Stimulated activated CD4-positive, alpha-beta T cell treated with anti-CD3 and anti-CD28 coated beads, Interleukin-12 subunit alpha, Interleukin-12 subunit beta, amount 100 ng/mL, for 24 hours (primary cell): ENCODE measurements around the gene RPS4Y1.
"Not testable (repeated sequence)": the region's sequence is repeated elsewhere in the genome, so short reads cannot be mapped to it uniquely, and the experiment has no call there.

Experiments
- DNase-seq, 2 experiments: peaks; one replicate each; pipeline ENCODE4 v3.0.0-alpha.2; 2020; ENCODE audit warnings: low read depth in 2 of 2

The RPS4Y1 gene

DNA sequence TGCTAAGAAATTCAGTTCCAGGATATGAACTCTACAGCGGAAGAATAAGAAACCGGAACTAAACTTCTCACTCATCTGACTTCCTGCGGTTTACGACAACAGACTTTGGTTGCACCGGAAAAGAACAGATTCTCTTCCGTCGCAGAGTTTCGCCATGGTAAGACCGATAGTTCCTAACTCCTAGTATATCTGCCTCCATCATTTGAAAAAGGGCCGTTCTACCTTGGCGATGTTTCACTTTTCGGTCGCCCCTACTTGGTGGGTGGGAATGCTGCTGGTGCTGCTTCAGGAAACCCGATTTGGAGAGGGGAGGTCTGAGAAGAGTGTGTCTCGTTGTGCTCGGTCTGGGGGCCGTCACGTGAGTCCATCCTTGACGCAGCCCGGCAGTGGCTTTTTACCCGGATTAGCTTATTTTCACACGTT, at the start of gene RPS4Y1:
TSS of gene RPS4Y1 (plus strand) at position 132 of the 423 bp plus-strand sequence. CDS start at position 155, 23 bp downstream.
- peak; percentile 8 to 12 for DNase-seq

DNA sequence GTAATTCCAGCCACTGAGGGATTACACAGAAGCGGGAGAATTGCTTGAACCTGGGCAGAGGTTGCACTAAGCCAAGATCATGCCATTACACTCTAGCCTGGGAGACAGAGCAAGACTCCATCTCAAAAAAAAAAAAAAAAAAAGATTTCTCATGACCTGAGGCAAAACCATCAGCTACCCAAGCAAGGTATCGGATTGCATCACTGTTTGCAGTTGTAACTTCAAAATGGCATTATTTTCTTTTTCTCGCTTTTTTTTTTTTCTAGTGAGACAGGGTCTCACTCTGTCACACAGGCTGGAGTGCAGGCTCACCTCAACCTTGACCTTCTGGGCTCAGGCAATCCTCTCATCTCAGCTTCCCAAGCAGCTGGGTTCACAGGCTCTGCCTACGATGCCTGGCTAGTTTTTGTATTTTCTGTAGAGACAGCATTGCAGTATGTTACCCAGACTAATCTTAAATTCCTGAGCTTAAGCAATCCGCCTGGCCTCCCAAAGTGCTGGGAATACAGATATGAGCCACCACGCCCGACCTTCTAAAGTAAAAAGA, 44.4 kb upstream of the RPS4Y1 start:
- no peak for DNase-seq

DNA sequence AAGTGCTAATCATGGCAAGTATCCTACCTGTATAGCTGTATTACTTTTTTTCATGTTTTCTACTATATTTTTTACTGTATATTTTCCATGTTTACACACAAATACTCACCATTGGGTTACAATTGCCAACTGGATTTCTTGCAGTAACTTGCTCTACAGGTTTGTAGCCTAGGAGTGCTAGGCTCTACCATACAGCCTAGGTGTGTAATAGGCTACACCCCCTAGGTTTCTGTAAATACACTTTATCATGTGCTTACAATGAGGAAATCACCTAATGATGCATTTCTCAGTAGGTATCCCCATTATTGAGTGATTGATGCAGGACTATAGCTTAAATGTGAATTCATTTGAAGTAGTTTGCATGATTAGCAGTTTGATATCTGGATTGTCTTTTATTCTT, 43.4 kb upstream of the RPS4Y1 start:
- no peak for DNase-seq

DNA sequence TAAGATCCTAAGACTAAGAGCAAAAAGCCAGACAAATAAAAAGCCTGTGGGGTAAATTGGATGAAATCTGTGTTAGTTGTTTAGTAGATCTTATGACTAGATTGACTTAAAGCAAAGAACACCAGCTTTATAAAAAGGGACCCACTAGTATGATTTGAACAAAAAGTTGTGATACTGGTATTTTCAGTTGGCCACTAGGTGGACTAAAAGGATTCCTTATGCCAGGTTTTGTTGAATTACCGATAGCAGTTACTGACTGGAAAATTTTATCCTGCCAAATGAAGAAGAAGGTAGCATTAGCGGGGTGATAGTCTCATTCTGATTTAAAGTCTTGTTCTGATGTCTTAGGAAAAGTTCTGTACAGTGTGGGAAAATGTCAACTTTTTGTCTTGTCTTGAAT, 41.2 kb upstream of the RPS4Y1 start:
- DNase-seq = no peak

DNA sequence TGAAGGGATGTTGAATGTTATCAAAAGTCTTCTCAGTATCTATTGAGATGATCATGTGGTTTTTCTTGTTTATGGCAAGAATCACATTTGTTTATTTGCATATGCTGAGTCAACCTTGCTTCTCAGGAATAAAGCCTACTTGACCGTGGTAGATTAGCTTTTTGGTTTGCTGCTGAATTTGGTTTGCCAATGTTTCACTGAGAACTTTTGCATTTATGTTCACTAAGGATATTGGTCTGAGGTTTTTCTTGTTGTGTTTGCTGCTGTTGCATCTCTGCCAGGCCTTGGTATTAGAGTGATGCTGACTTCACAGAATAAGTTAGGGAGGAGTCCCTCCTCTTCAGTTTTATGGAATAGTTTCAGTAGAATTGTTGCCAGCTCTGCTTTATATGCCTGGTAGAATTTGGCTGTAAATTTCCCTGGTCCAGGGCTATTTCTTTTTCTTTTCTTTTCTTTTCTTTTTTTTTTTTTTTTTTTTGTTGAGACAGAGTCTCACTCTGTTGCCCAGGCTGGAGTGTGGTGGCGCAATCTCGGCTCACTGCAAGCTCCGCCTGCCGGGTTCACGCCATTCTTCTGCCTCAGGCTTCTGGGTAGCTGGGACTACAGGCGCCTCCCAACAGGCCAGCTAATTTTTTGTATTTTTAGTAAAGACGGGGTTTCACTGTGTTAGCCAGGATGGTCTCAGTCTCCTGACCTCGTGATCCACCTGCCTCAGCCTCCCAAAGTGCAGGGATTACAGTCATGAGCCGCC, 24.1 kb upstream of the RPS4Y1 start:
- DNase-seq = not testable (repeated sequence)

DNA sequence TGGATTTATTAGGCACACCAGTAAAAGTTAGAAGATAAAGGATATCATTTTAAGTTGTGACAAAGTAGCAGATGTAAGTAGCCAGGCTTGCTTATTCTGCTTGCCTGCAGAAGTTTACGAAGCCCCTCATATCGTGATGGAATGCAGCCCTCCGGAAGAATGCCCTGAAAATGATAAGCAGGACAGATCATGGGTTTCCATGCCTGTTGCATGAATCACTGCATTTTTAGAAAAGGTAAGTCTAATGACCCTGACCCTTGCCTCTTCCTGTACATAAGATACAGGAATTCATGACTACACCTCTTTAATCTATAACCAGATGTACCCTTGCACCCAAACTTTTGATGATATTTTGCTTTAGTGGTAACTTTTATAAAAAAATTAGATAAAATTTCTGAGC, 16.9 kb upstream of the RPS4Y1 start:
- DNase-seq = no peak

DNA sequence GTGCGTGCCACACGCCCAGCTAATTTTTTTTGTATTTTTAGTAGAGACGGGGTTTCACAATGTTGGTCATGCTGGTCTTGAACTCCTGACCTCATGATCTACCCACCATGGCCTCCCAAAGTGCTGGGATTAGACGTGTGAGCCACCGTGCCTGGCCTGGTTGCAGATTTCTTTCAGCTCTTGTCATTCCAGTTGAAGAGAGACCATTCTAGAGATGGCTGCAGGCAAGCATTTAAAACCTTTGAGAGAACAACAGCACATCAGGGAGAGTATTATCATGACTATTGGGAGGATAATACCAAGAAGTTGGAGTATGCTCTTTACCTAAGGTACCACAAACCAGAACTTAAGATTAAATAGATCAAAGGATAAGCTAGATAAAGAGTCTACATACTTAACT, 12.9 kb upstream of the RPS4Y1 start:
- no peak for DNase-seq

DNA sequence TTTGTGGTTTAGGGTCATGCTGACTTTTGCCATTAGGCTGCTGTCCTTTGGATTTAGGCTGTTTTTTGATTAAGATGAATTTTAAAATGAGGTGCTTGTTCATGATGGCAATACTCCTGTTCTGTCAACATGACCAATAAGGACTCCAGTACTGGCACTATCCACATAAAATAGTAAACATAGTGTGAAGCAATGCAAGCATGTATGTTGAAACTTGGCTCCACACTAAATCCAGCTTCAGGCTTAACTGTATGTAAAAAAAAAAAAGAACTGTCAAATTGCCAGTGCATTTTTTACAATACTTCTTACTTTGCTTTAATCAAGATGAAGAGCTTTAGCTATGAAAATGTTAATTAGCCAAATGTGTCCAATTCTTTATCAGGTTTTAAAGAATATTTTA, 6.2 kb upstream of the RPS4Y1 start:
- DNase-seq = no peak

DNA sequence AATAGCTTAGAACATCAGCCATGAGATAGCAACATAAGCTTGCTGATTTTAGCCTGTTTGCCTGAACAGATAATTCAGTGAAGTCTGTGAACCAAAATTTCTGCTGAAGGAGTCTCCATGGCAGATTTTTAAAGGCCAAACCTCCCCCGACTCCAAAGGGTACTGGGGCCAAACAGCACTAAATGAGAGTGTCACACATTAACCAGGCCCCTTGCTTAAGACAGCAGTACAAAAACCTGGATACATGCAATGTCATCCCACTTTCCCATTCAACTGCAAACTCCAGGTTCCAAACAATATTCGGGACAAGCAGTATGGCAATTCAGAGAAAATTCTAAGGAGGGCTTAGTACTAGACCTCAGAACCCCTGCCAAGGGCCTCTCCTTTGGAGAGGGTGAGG, 4.3 kb upstream of the RPS4Y1 start:
- DNase-seq = no peak

DNA sequence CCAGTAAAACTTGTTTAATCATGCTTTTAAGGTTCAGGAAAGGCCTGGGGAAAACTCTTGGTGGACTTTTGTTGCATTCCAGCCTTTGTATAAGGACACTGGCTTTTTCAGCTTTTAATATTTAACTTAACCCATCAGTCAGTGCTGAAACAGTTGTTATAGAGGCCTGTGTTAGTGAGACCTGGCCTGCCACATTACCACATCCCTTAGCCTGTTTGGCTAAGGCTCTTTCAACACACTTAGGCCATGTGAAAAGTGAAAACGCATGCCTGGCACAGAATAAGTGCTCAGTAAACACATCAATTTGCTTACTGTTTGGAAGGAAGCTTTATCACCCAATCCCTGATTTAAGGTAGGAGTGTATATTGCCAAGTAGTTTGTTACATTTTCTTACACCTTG, 3.5 kb upstream of the RPS4Y1 start:
- no peak for DNase-seq

DNA sequence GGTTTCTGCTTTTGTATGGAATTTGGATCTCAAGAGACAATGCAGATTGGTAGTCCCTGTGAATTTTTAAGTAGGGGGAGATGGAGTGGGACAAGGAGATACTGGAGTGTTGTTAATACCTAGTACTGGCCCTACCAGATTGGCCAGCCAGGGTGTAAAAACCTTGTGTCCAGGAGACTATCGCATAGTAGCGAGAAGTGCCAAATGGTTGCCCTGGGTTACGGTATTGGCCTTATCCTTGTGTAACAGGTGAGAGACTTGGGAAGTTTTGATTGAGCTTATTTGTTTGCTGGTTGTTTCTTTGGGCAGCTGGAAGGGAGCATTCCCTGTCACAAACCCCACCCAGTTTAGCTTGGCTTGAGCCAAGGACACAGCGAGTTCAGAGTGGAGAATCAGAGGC, 5.4 kb downstream of the RPS4Y1 start:
- no peak for DNase-seq

DNA sequence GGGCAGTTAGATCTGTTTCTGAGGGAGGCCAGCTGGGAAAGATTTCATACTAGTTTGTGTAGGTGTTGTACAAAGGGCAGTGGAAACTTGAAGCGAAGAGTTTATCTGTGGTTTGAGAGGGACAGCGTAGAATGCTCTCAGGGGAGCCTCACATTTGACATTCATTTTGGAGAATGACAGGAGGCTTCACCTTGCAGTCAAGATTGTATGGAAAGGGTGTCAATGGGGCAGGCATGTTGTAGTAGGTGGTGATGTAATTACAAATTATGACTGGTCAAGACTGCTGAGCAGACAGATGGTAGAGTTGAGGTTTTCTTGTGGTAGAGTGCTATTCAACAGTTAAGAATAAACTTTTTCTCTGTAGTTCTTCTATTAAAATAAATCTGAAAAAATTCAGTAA, 7.0 kb downstream of the RPS4Y1 start:
- no peak for DNase-seq

DNA sequence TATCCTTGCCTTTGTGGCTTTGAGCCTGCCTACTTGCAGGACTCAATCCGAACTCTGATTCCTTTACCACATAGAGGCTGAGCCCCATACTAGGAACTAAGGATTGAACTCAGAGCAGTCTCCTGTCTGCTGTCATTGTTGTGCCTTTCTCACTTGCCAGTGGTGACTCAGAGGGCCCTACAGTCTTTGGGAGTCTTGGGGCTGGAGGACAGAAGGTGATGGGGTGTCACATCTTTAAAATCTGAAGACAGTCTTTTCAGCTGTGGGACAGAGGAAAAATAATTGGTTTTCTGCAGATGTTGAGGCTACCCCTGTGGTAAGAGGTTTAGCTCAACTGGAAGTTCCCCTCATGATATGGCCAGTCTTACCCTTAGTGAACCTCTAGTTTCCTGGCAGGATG, 8.0 kb downstream of the RPS4Y1 start:
- DNase-seq = no peak

DNA sequence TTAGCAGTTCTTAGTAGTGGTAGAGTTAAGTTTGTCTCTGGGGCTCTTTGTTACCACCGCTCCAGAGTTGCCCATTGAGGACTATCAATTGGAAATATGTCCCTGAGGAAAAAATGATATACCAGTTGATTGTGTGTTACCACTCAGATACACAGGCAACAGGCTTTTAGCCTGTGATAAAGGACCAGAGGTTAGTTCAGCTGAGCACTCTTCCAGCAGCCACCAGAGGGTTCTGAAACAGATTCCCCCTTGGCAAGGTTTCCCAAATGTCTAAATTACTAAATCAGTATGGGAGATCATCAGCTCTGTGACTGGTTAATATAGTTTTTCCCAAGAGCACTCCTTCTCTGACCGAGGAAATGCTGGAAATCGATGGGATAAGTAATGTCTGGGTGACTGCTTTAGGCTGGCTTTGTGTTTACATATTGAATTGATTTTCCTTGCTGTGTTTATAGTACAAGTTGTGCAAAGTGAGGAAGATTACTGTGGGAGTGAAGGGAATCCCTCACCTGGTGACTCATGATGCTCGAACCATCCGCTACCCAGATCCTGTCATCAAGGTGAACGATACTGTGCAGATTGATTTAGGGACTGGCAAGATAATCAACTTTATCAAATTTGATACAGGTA, 12.9 kb downstream of the RPS4Y1 start:
- DNase-seq = no peak

DNA sequence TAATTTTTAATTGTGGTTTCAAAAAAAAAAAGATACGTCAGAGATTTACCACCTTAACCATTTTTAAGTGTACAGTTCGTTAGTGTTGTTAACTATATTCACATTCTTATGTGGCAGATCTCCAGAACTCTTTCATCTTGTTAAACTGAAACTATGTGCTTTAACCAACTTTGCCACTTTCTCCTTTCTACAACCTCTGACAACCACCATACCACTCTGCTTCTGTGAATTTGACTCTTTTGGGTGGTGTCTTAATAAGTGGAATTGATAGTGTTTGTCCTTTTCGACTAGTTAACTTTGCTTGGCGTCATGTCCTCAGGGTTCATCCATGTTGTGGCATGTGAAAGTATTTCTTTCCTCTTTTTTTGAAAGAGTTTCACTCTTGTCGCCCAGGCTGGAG, 15.7 kb downstream of the RPS4Y1 start:
- DNase-seq = no peak

DNA sequence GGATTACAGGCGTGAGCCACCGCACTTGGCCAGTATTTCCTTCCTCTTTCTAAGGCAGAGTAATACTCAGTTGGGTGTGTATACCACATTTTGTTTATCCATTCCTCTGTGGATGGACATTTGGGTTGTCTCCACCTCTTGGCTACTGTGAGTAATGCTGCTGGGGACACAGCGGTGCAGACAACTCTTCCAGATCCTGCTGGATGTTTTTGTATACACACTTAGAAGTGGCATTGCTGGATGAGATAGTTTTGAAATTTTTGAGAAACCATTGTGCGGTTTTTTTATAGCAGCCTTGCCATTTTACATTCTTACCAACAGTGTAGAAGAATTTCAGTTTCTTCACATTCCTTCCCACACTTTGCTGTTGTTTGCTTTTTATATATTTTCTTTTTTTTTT, 16.3 kb downstream of the RPS4Y1 start:
- no peak for DNase-seq

DNA sequence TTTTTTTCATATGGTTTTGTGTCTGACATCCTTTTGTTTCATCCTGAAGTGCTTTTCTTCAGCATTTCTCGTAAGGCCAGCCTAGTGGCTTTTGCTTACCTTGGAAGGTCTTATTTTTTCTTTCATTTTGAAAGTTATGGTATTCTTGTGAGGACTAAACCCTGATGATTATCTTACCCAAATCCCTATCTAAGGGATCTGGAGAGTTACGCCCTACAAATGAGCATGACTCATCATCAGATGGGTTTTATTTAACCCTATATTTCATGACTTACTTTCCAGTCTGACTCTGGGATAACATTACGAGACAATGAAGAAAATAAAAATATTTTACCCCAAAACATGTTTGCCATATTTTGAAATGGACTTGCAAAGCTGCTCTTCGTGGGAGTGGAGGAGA, 18.4 kb downstream of the RPS4Y1 start:
- DNase-seq = no peak

DNA sequence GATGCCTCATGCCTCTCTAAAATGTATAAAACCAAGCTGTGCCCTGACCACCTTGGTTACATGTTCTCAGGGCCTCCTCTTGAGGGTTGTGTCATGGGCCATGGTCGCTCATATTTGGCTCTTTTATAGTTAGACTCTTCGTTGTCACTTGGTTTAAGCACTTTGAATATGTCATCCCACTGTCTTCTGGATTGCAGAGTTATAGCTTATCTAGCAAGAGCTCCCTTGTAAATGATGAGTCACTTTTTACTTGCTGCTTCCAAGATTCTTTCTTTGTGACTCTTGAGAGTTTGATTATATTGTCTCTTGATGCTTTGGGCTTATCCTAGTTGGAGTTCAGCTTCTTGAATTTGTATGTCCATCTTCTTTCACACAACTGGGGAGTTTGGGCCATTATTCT, 19.1 kb downstream of the RPS4Y1 start:
- no peak for DNase-seq

DNA sequence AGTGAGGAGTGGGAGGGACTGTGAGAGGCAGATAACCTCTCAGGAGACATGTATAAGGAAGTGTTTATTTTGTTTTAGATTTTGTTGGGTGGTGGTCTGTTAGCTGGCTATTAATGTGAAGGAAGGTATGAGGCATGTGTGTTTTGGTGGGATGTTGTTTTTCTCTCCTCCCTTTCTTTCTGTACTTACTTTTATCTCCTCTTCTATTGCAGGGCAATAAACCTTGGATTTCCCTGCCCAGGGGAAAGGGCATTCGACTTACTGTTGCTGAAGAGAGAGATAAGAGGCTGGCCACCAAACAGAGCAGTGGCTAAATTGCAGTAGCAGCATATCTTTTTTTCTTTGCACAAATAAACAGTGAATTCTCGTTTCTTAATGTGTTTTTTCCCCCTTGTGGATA, 25.2 kb downstream of the RPS4Y1 start:
- no peak for DNase-seq

DNA sequence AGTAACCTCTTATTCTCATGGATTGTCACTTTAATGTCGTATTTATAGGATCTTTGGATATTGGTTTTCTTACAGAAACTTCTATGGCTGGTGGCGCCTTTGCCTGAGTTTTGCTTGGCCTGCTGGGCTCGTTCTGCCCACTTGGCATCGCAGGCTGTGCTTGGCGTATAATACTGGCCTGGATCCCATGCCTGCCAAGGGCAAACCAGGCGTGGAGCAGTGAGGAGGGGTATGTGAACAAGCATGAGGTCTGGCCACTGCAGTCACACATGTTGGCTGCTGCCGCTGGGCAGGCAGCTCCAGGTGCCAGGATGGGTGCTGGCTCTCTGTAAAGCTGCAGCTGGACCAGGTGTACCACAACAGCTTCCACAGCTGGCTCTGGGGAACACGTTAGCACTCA, 26.1 kb downstream of the RPS4Y1 start:
- no peak for DNase-seq

DNA sequence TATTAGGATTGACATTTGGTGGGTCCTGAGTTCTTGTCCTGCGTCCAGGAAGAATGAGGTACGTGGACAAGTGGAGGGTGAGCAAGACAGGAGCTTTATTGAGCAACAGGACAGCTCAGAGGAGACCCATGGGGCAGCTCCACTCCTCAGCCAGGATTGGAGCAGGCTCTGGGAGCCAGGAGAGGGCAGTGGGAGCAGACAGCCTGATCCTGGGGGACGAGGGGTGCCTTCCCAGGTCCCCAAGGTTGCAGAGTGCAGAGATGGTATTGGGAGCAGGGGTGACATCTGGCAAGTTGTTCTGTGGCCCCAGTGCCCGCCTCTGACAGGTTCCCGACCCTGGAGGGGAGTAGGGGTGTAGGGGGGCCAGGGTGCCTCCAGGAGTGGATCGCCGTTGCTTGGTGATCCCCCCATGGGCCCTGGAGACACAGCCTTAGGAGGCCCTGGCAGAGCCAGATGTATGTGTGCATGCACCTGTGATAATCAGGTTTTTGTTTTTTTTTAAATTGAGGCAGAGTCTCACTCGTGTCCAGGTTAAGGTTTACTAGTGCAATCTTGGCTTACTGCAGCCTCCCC, 26.7 kb downstream of the RPS4Y1 start:
- no peak for DNase-seq

DNA sequence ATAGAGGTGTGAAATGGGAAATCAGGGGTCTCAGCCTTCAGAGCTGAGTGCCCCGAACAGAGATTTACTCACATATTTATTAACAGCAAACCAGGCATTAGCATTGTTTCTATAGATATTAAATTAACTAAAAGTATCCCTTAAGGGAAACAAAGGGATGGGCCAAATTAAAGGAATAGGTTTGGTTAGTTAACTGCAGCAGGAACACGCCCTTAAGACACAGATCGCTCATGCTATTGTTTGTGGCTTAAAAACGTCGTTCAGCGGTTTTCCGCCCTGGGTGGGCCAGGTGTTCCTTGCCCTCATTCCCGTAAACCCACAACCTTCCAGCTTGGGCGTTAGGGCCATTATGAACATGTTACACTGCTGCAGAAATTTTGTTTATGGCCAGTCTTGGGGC, 30.8 kb downstream of the RPS4Y1 start:
- not testable (repeated sequence) for DNase-seq

DNA sequence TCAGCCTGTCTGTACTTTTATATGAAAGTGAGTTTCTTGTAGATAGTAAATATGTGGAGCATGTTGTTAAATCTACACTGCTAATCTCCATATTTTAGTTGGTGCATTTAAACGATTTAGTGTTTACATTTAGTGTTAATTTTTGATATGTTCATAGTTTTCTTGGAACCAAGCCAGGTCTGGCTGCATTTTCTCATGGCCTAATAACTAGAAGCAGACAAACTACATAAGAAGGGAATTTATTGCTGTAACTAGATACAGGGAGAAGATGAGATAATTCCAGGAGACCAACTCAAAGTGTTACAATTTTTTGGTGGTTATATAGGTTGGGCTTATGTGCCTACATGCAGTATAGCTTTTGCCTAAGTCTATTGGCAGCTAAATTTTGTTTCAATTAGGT, 32.8 kb downstream of the RPS4Y1 start:
- no peak for DNase-seq
